Cardiac muscle cell (in vitro differentiated cells and primary cell): ENCODE data around the gene SRRD. TPM values are rescaled to one million over a fixed set of nuclear protein-coding genes. Genes with fewer than 3 reads are reported as not detected.

ENCODE experiments used
- DNase-seq, 2 donors: peaks; one replicate each; pipeline versions ENCODE4 v3.0.0 to v3.0.0-alpha.2; 2010 to 2017; ENCODE audit warnings: low read depth in 1 of 2, low spot score in 1 of 2
- H3K27ac ChIP-seq: fragments of 200-600 bp; sonication (generic); 2 replicates; pipeline ENCODE4 v1.5.1; 2016
- H3K27me3 ChIP-seq: fragments of 200-600 bp; sonication (generic); 2 replicates; pipeline ENCODE4 v1.6.0; 2016; ENCODE audit warnings: control low read depth
- H3K36me3 ChIP-seq: fragments of 200-600 bp; sonication (generic); 2 replicates; pipeline ENCODE4 v1.5.1; 2016; ENCODE audit warnings: control low read depth
- H3K4me1 ChIP-seq: fragments of 200-600 bp; sonication (generic); 2 replicates; pipeline ENCODE4 v1.8.1; 2017; ENCODE audit warnings: low read depth, mild to moderate bottlenecking, mixed run types
- H3K4me3 ChIP-seq: fragments of 200-600 bp; sonication (generic); 2 replicates; pipeline ENCODE4 v1.5.1; 2016; ENCODE audit warnings: mild to moderate bottlenecking
- H3K9me3 ChIP-seq: fragments of 200-600 bp; sonication (generic); 2 replicates; pipeline ENCODE4 v1.5.1; 2017; ENCODE audit warnings: low read depth, mild to moderate bottlenecking, control low read depth
- CTCF ChIP-seq: IDR thresholded peaks from 2 replicates; pipeline ENCODE4 v1.5.1; 2012; ENCODE audit warnings: low read depth, mild to moderate bottlenecking, low read length
- polyA plus RNA-seq: library from polyadenylated mRNA; unstranded; fragments of >200 nt; fragmentation: Nextera tagmentation; extraction: Ambion mirVana; gene quantifications from 2 replicates; pipeline ENCODE4 v1.2.1, GENCODE V29; 2016
- total RNA-seq: library from RNA; depleted of rRNA; stranded (reverse); fragments of >200 nt; gene quantifications from 2 replicates; pipeline ENCODE4 v1.2.3, GENCODE V29; 2016

SRRD gene
- total and polyA plus RNA-seq, 2 experiments from 2014 or later: 17.0 to 22.3 TPM

GRCh38 chr22:26529345-26529744 lies 45.7 kb downstream of the SRRD start:
- Histone ChIP-seq H3K4me3 (no peak overlapping the region), H3K9me3 (no peaks in the 10 kb centered on the region), H3K36me3 (no peaks in the 10 kb centered on the region), H3K27me3 (no peaks in the 10 kb centered on the region), H3K27ac (no peak overlapping the region), H3K4me1 (peaks cover 17% of the 10 kb centered on the region)
- peak in 1 of 2 donors; percentile 42 for DNase-seq
- no peak for TF ChIP-seq CTCF

GRCh38 chr22:26534171-26534855 lies 50.6 kb downstream of the SRRD start:
- peaks cover 13% of the 10 kb centered on the region for H3K4me1 ChIP-seq
- peak overlapping the region; percentile 79 for H3K27ac ChIP-seq
- no peak for TF ChIP-seq CTCF
- no peaks in the 10 kb centered on the region for H3K27me3 ChIP-seq
- H3K4me3 ChIP-seq: no peak overlapping the region
- H3K9me3 ChIP-seq: no peaks in the 10 kb centered on the region
- no peak for DNase-seq
- H3K36me3 ChIP-seq: no peaks in the 10 kb centered on the region

- peaks cover 13% of the 10 kb centered on the region for H3K4me1 ChIP-seq
- no peak overlapping the region for H3K4me3 ChIP-seq
- peak overlapping the region; percentile 79 for H3K27ac ChIP-seq
- H3K27me3 ChIP-seq: no peaks in the 10 kb centered on the region
- TF ChIP-seq CTCF: no peak
- H3K9me3 ChIP-seq: no peaks in the 10 kb centered on the region
- DNase-seq: no peak
- H3K36me3 ChIP-seq: no peaks in the 10 kb centered on the region
Measured at GRCh38 chr22:26534874-26535602, 51.4 kb downstream of the SRRD start.

- Histone ChIP-seq H3K4me3 (no peak overlapping the region), H3K27me3 (no peaks in the 10 kb centered on the region), H3K4me1 (peaks cover 13% of the 10 kb centered on the region), H3K27ac (no peak overlapping the region), H3K9me3 (no peaks in the 10 kb centered on the region), H3K36me3 (peaks cover under 1% of the 10 kb centered on the region)
- no peak for DNase-seq
- TF ChIP-seq CTCF: no peak
Measured at GRCh38 chr22:26535603-26535908, 51.9 kb downstream of the SRRD start.

GRCh38 chr22:26536056-26536761 lies 52.5 kb downstream of the SRRD start:
- no peak for DNase-seq
- no peaks in the 10 kb centered on the region for H3K27me3 ChIP-seq
- no peak overlapping the region for H3K27ac ChIP-seq
- TF ChIP-seq CTCF: no peak
- H3K36me3 ChIP-seq: peaks cover 6% of the 10 kb centered on the region
- H3K4me1 ChIP-seq: peaks cover 13% of the 10 kb centered on the region
- H3K4me3 ChIP-seq: no peak overlapping the region
- no peaks in the 10 kb centered on the region for H3K9me3 ChIP-seq
